Heart left ventricle (tissue), 16 donors: ENCODE results near the gene TM9SF1. TPM values are rescaled to one million over a fixed set of nuclear protein-coding genes. Genes with fewer than 3 reads are reported as not detected.

Experiments
- ATAC-seq, 4 donors: fragments of 200-7000 bp; cut with Tn5 transposase; one replicate each; pipeline ENCODE4 v1.9.1; 2020 to 2022; ENCODE audit warnings: moderate library complexity in 4 of 4, mild to moderate bottlenecking in 3 of 4, moderate number of reproducible peaks in 1 of 4
- DNase-seq, 5 donors: peaks; one replicate each; pipeline ENCODE4 v3.0.0-alpha.2; 2020
- H3K27ac ChIP-seq, 12 donors: fragments of 200-600 bp; sonication (generic) in 4 of 12; one replicate each; pipeline versions ENCODE4 v1.5.0 to v1.8.0; 2016 to 2022; ENCODE audit warnings: mild to moderate bottlenecking in 2 of 12
- H3K27me3 ChIP-seq, 9 donors: fragments of 200-600 bp; sonication (generic) in 2 of 9; one replicate each; pipeline versions ENCODE4 v1.5.1 to v1.8.0; 2016 to 2022; ENCODE audit warnings: mild to moderate bottlenecking in 3 of 9
- H3K36me3 ChIP-seq, 9 donors: fragments of 200-600 bp; sonication (generic) in 2 of 9; one replicate each; pipeline versions ENCODE4 v1.5.0 to v1.8.0; 2018 to 2022; ENCODE audit warnings: mild to moderate bottlenecking in 2 of 9
- H3K4me1 ChIP-seq, 12 donors: fragments of 200-600 bp; sonication (generic) in 4 of 12; one replicate each; pipeline versions ENCODE4 v1.5.0 to v1.8.0; 2016 to 2022; ENCODE audit warnings: mild to moderate bottlenecking in 3 of 12
- H3K4me3 ChIP-seq, 12 donors: fragments of 200-600 bp; sonication (generic) in 4 of 12; one replicate each; pipeline versions ENCODE4 v1.5.0 to v1.8.0; 2017 to 2022; ENCODE audit warnings: mild to moderate bottlenecking in 9 of 12, moderate library complexity in 4 of 12
- H3K9me3 ChIP-seq, 12 donors: fragments of 200-600 bp; sonication (generic) in 4 of 12; one replicate each; pipeline versions ENCODE4 v1.5.0 to v1.8.0; 2016 to 2022; ENCODE audit warnings: mild to moderate bottlenecking in 1 of 12
- POLR2A ChIP-seq, 2 donors: fragments of 450-650 bp; IDR thresholded peaks; one replicate each; pipeline ENCODE4 v1.6.1; 2017; ENCODE audit warnings: antibody characterized with exemption in 2 of 2, mild to moderate bottlenecking in 2 of 2, moderate library complexity in 2 of 2
- WGBS, 4 donors: extraction: QIAGEN DNeasy Blood & Tissue Kit in 2 of 4; methylation state at CpG; one replicate each; pipeline versions ENCODE4 v1.1.5 to v1.1.7; 2013 to 2018; 5-methylcytosine and 5-hydroxymethylcytosine counted together
- intact Hi-C, 10 donors: fragments of 100-400 bp; cut with DNase I; formaldehyde crosslinking; loops; one replicate each; pipeline versions ENCODE4 v1.11.1 to v1.14.2; 2022
- polyA plus RNA-seq, 2 donors: library from polyadenylated mRNA; stranded (reverse); fragments of 200-250 nt; gene quantifications; one replicate each; pipeline ENCODE4 v1.2.3, GENCODE V29; 2013
- total RNA-seq, 9 donors: library from RNA; depleted of rRNA in 2 of 9; stranded (reverse); fragments of >200 nt in 2 of 9; fragmentation: NEBNext Ultra II Directional in 3 of 9; extraction: Animal tissue kit (Norgen Biotek cat#: 25700) in 3 of 9; gene quantifications; one replicate each; pipeline versions ENCODE4 v1.1.0 to v1.2.4, GENCODE V29; 2016 to 2023
- TF ChIP-seq, protein P1 (sequence below), 12 donors: fragments of 200-600 bp; sonication (generic) in 4 of 12; IDR thresholded peaks; one replicate each; pipeline versions ENCODE4 v1.5.0 to v1.8.0; 2018 to 2022; ENCODE audit warnings: antibody characterized with exemption in 12 of 12, mild to moderate bottlenecking in 5 of 12
- donor health status: ischemic (EF 13 %, LVEDD 7.1; RV severe dilation, severe dysfunction).
- donor health status: healthy with polysubstance abuse.
- donor health status: DM: no; HTN: yes; CAD: no.
- donor health status: DM: no; HTN: no; CAD: no.
- donor health status: ischemic (EF 25% LVEDD 6.9; RV normal size, moderate dysfunction).
- donor health status: ischemic (EF 25% LVEDD 5.7; RV mildly dilated, moderate dysfunction).
- donor health status: healthy.
- donor health status: DM: yes; HTN: yes; CAD: no.
- donor health status: ischemic (EF 35%, LVEDD 5.7; RV mildly dilated, moderate dysfunction).
- donor health status: nonischemic (EF 11% LVEDD 7.7; RV severe dilation, severe dysfunction).
- donor health status: DM: yes; HTN: yes; CAD: no.
- donor health status: PGD.
- donor health status: ischemic (EF 29% LVEDD 5.4; RV normal size, mild dysfunction).
- donor health status: nonischemic (EF 23%, LVEDD 6.1; RV moderate dilation, normal function).

Gene TM9SF1
- total and polyA plus RNA-seq, 11 donors = 6.1 to 52.8 (median 26.3) TPM

DNA sequence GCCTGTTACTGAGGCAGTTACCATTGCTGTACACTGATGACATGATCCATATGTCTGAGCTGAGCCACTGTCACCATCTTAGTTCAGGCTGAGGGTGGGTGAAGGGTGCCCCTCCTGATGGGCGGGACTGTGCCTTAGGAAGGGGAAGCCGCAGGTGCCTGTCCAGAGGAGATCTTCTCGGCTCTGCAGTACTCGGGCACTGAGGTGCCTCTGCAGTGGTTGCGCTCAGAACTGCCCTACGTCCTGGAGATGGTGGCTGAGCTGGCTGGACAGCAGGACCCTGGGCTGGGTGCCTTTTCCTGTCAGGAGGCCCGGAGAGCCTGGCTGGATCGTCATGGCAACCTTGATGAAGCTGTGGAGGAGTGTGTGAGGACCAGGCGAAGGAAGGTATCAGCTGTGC is 44.2 kb downstream of the TM9SF1 start:
- 83 to 90% (median 87%) methylated on average over 5 to 9 of the region's 9 CpGs for WGBS, 4 donors
- H3K9me3 ChIP-seq = no peaks in the 10 kb centered on the region
- H3K36me3 ChIP-seq = peaks cover 3 to 76% (median 70%) of the 10 kb centered on the region in 9 donors
- no peak for ATAC-seq
- TF ChIP-seq, protein P1, sequence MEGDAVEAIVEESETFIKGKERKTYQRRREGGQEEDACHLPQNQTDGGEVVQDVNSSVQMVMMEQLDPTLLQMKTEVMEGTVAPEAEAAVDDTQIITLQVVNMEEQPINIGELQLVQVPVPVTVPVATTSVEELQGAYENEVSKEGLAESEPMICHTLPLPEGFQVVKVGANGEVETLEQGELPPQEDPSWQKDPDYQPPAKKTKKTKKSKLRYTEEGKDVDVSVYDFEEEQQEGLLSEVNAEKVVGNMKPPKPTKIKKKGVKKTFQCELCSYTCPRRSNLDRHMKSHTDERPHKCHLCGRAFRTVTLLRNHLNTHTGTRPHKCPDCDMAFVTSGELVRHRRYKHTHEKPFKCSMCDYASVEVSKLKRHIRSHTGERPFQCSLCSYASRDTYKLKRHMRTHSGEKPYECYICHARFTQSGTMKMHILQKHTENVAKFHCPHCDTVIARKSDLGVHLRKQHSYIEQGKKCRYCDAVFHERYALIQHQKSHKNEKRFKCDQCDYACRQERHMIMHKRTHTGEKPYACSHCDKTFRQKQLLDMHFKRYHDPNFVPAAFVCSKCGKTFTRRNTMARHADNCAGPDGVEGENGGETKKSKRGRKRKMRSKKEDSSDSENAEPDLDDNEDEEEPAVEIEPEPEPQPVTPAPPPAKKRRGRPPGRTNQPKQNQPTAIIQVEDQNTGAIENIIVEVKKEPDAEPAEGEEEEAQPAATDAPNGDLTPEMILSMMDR (IDR thresholded peaks at IDR 0.05) = no peak
- TF ChIP-seq POLR2A (IDR thresholded peaks at IDR 0.05) = no peak
- intact Hi-C loops = loop anchor here in 1 of 10 donors (10.0 kb wide), 1 partner anchor 86 kb away; no protein-coding TSS in a partner anchor
- DNase-seq = peak in 1 of 5 donors; percentile 57
- H3K27me3 ChIP-seq = no peaks in the 10 kb centered on the region
- H3K4me3 ChIP-seq = no peak overlapping the region
- H3K27ac ChIP-seq = no peak overlapping the region
- peaks cover 6 to 22% (median 14%) of the 10 kb centered on the region in 12 donors for H3K4me1 ChIP-seq

DNA sequence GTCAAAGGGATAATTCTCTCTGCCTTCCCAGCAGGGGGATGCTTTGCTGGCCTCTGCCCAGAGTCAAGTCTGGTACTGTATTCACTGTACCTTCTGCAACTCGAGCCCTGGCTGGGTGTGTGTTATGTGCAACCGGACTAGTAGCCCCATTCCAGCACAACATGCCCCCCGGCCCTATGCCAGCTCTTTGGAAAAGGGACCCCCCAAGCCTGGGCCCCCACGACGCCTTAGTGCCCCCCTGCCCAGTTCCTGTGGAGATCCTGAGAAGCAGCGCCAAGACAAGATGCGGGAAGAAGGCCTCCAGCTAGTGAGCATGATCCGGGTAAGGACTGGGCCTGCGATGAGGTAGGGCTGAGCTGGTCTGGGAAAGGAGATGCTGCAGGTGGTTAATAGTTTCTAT is 44.7 kb downstream of the TM9SF1 start:
- ATAC-seq = no peak
- TF ChIP-seq, protein P1 (IDR thresholded peaks at IDR 0.05) = no peak
- TF ChIP-seq POLR2A (IDR thresholded peaks at IDR 0.05) = no peak
- no peaks in the 10 kb centered on the region for H3K9me3 ChIP-seq
- H3K27ac ChIP-seq = no peak overlapping the region
- H3K4me3 ChIP-seq = no peak overlapping the region
- peaks cover 6 to 26% (median 18%) of the 10 kb centered on the region in 12 donors for H3K4me1 ChIP-seq
- peaks cover 3 to 72% (median 66%) of the 10 kb centered on the region in 9 donors for H3K36me3 ChIP-seq
- peak in 1 of 5 donors; percentile 46 for DNase-seq
- intact Hi-C loops = loop anchor here in 1 of 10 donors (10.0 kb wide), 1 partner anchor 86 kb away; no protein-coding TSS in a partner anchor
- WGBS, 4 donors = 91 to 95% (median 93%) methylated on average over 9 of the region's 9 CpGs
- H3K27me3 ChIP-seq = no peaks in the 10 kb centered on the region

DNA sequence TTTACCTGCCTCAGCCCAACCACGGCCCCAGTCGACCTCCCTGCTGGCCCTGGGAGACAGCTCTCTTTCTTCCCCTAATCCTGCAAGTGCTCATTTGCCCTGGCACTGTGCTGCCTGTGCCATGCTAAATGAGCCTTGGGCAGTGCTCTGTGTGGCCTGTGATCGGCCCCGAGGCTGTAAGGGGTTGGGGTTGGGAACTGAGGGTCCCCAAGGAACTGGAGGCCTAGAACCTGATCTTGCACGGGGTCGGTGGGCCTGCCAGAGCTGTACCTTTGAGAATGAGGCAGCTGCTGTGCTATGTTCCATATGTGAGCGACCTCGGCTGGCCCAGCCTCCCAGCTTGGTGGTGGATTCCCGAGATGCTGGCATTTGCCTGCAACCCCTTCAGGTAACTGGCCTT is 45.2 kb downstream of the TM9SF1 start:
- no peaks in the 10 kb centered on the region for H3K27me3 ChIP-seq
- H3K36me3 ChIP-seq = peaks cover 0 to 67% (median 62%) of the 10 kb centered on the region in 9 donors
- DNase-seq = peak in 1 of 5 donors; percentile 47
- 86 to 94% (median 90%) methylated on average over 9 of the region's 9 CpGs for WGBS, 4 donors
- H3K4me1 ChIP-seq = peaks cover 6 to 31% (median 22%) of the 10 kb centered on the region in 12 donors
- intact Hi-C loops = loop anchor here in 1 of 10 donors (10.0 kb wide), 1 partner anchor 85 kb away; no protein-coding TSS in a partner anchor
- H3K9me3 ChIP-seq = no peaks in the 10 kb centered on the region
- H3K4me3 ChIP-seq = no peak overlapping the region
- ATAC-seq = no peak
- TF ChIP-seq POLR2A (IDR thresholded peaks at IDR 0.05) = no peak
- TF ChIP-seq, protein P1 (IDR thresholded peaks at IDR 0.05) = no peak
- no peak overlapping the region for H3K27ac ChIP-seq

DNA sequence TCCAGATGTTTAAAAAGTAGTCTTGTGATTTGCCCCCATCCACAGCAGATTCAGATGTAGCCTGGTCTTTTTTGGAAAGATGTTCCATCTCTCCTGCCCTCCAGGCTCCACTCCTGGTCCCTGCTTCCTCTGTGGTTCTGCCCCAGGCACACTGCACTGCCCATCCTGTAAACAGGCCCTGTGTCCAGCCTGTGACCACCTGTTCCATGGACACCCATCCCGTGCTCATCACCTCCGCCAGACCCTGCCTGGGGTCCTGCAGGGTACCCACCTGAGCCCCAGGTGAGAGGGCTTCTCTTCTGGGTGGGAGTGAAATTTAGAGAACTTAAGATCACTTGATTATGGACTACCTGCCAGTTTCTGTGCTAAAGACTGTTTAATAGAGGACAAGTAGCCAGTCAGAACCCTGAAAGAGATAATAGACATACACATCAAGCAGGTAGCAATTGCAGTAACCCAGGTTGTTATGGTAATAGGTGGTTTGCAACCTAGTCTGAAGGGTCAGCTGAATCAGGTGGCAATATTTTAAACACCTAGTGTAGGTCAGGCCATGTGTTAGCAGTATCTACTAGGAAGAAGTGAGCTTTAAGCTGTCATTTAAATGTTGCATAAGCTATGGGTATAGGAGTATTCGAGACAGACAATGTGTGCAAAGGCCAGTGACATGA is 45.8 kb downstream of the TM9SF1 start:
- DNase-seq (no peak), ATAC-seq (no peak)
- WGBS, 4 donors = 90 to 95% (median 94%) methylated on average over 3 of the region's 3 CpGs
- peaks cover 6 to 35% (median 22%) of the 10 kb centered on the region in 12 donors for H3K4me1 ChIP-seq
- no peak overlapping the region for H3K27ac ChIP-seq
- no peaks in the 10 kb centered on the region for H3K9me3 ChIP-seq
- peaks cover 0 to 65% (median 56%) of the 10 kb centered on the region in 9 donors for H3K36me3 ChIP-seq
- no peaks in the 10 kb centered on the region for H3K27me3 ChIP-seq
- intact Hi-C loops = loop anchor here in 1 of 10 donors (5.0 kb wide), 1 partner anchor 37 kb away; the partner anchor contains the start of genes DCAF11 and NRL
- TF ChIP-seq, protein P1 (IDR thresholded peaks at IDR 0.05) = no peak
- TF ChIP-seq POLR2A (IDR thresholded peaks at IDR 0.05) = no peak
- H3K4me3 ChIP-seq = no peak overlapping the region
